Activated CD4-positive, CD25-positive, alpha-beta regulatory T cell treated with anti-CD3 and anti-CD28 coated beads, Interleukin-2, amount 50 U/mL, for 72 hours (primary cell): ENCODE results near the gene AACS.

ENCODE experiments used
- DNase-seq: peaks from one replicate; pipeline ENCODE4 v3.0.0; 2021

The AACS gene

DNA sequence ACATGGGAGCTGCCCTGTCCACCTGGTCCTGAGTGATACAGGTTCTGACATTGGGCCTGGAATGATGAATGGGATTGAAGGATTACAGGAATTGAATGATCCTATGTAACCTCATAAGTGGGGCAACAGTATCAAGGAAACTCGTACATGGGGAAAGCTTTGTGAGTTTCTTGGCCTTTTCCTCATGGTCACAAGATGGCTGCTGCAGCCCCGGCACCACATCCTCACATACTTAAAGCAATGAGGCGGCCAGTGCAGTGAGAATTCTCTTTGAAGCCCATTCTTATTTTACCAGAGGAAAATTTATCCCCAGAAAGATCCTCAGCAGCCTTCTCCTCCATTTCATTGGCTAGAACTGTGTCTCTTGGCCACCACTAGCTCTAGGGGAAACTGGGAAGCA, 91.9 kb downstream of the AACS start:
- DNase-seq = no peak

DNA sequence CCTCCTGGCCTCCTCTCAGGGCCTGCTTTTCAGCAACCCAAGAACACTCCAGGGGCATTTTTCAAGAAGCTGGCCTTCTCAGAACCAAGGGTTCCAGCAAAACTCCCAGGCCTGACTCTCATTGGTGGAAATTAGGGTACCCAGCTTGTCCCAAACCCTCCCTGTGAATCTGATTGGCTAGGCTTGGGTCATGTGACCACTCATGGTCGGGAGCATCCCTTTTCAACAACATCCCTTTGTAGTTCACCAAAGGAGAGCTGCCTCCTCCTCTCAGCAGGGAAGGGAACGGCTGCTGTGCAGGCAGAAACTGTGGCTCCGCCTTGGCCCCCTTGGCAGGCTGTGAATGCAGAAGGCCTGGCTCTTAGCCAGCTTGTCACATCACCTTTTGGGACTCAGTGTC, 94.5 kb downstream of the AACS start:
- DNase-seq = no peak

DNA sequence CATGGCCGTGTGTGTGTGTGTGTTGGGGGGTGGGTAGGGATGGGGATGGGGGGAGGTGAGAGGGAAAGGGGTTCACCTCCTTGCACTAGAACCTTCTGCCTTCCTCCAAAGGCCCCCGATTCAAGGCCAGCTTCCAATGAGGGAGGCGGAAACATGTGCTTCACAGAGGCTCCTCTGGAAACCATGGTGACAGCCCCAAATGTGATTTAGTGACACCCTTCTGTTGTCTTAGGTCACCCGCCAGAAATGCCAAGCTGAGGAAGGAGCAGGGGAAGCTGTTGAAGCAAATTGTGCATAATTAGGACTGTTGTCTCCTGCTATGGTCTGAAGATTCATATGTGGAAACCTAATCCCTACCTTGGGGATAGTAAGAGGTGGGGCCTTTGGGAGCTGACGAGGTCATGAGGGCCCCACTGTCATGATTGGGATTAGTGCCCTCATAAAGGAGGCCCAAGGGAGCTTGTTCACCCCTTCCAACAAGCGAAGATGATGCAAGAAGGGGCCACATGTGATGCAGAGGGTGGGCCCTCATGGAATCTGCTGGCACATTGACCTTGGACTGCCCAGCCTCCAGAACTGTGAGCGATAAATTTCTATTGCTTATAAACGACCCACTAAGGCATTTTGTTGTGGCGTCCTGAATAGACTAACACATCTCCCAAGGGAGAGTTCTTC, 95.2 kb downstream of the AACS start:
- no peak for DNase-seq

DNA sequence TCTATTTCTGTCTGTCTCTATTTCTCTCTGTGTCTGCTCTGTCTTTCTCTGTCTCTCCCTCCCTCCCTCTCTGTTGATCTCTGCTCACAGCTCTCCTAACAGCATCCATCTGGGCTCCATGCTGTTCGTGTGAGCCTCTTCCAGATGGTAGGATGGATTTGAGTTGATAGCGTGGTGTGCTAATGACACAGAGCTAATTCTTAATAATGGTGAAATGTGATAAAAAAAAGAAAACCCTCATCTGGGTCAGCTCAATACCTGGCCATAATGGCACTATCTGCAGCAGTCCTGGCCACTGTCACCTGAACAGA, 96.4 kb downstream of the AACS start:
- DNase-seq = no peak

DNA sequence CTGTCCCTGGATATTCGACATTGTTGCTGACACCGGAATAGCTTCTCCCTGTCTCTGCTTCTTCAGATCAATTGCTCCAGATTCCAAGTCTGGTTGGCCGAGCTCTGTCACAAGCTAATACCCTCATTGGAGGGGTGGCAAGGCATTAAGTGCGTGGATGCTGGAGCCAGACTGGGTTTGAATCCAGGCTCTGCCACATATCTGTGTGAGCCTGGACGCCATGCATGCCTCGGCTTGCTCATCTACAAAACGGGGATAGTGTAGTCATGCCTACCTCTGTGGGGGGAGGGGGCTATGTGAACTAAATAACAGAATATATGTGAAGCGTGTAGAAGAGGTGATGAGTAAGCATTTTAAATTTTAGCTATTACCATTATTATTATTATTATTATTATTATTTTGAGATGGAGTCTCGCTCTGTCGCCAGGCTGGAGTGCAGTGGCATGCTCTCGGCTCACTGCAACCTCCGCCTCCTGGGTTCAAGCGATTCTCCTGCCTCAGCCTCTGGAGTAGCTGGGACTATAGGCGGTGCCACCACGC, 97.3 kb downstream of the AACS start:
- no peak for DNase-seq

DNA sequence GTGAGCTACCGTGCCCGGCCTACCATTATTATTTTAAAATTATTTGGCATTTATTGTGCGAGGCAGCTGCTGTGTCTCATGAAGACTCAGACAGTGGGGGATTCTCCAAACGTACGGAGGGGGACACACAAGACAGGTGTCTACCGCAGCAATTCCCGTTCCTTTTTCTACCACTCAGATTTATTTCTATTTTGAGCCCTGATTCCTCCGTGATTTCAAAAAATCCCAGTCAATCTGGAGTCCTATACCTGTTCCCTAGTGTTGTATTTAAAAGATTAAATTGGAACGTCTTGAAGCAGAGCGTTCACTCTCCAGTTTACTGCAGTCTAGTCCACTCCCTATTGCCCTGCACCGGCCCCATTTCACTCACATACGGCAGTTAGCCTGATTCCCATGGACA, 97.9 kb downstream of the AACS start:
- no peak for DNase-seq

DNA sequence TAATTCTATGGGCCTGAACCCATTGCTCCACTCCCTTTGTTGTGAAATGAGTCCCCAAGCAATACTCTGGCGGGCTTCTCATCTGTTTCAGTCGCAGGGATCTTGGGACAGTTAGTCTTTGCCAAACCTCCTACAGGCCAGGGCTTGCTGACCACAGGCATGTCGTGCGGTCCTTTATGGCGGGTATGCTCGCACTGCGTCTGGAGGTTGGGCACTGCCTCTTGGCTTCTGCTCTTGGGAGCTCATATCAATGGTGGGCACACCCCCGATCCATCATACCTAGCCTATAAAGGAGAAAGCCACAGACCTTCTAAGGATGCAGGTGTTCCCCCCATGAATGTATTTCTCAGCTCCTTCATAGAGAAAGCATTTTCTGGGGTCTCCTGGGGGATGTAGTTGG, 99.3 kb downstream of the AACS start:
- no peak for DNase-seq

DNA sequence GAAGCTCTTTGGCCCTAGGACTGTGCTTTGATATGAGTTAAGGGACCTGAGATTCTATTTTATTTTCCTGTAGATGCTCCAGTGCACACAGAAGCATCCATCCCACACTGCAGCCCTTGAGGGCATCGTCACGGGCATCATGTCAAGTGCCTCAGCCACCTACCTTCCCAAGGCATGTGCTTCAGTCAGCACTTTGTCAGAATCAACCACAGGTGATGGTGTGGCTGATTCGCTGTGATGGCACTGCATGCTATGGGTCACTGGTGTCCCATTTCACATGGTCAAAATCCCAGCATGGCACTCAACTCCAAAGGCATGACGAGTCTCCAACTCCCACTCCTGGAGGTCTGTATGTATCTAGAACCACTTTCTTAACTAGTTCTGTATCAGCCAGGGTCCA, 100.8 kb downstream of the AACS start:
- DNase-seq = no peak

DNA sequence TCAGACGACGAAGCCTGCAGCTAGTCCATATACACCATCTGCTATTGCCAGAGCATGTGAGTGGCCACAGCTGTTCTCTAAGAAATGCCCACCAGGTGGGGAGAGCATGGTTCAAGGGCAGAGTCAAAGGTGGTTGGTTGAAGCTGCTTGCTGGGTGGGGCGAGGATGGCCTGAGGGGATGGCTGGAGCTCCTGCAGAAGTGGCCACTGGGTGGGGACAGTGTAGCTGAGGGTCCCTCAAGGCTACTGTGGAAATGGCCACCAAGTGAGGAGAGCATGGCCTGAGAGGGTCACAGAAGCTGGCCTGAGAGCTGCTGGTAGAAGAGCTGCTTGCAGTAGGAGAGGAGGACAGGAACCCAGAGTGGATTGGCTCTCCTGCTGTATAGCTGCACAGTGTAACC, 102.4 kb downstream of the AACS start:
- no peak for DNase-seq

DNA sequence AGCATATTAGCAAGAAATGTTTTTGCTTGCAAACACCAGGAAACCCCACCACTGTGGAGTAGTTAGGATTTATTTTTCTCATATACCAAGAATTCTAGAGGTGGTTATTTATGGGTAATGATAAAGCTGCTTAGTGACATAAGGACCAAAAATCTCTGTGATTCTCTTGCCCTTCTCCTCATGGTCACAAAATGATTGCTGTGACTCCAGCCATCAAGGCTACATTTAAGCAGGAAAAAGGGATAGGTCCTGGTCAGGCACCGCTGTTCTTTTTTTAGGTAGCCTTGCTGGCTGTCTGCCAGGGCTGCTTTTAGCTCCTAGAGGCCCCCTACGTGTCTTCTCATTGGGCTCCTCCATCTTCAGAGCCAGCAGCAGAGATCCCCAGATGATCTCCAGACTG, 104.2 kb downstream of the AACS start:
- no peak for DNase-seq

DNA sequence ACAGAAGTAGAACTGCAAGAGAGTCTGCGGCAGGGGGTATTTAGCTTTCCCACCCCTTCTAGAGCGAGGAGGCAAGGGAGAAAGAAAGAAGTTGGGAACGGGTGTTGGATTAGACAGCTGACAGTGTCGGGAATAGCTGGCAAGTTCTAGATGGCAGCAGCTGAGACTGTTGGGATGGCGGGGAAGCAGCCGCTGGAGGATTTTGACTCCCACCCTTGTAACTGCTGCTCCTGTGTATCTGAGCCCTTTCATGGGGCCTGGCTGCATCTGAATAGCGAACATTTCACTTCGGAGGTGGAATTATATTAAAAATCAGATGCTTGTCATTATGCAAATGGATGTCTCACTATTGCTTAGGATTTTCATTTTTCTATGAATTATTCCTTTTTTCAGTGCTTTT, 104.6 kb downstream of the AACS start:
- no peak for DNase-seq

DNA sequence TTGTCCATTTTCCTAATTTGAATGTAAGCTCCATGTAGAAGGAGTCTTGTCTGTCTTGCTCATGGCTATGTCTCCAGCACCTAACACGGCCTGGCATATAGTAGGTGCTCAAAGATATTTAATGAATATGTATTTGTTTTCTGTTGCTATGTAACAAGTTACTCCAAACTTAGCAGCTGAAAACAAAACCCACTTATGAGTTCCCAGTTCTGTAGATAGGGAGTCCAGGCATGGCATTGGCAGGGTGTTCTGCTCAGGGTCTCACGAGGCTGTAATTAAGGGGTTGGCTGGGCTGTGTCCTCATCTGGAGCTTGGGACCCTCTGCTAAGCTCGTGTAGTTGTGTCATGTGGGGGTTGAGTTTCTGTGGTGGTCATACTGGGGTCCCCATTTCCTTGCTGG, 106.0 kb downstream of the AACS start:
- no peak for DNase-seq

DNA sequence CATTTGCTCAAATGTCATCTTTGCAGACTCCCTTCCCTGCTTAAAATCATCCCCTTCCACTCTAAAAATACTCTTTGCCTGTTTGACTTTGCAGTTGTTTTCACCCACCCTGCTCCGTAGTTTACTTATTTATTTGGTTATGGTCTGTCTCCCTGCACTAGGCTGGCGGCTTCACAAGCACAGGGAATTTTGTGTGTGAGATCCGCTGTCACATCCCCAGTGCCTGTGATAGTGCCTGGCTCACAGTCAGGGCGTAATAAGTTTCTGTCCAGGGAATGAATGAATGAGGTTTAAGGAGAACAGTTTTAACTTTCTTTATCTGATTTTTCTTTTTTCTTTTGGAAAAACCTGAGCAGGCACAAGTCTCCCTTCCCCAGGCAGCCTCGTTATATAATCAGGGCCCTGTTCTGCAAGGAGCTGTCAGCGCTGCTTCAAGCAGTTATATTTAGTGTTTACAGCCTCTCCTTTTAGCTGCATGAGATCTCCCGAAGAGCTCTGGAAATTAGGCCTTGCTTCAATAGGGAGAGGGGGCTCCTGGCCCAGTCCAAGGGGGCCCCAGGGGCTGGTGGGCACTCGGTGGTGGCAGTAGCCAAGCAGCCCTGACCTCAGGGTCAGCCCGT, 107.1 kb downstream of the AACS start:
- DNase-seq = no peak

DNA sequence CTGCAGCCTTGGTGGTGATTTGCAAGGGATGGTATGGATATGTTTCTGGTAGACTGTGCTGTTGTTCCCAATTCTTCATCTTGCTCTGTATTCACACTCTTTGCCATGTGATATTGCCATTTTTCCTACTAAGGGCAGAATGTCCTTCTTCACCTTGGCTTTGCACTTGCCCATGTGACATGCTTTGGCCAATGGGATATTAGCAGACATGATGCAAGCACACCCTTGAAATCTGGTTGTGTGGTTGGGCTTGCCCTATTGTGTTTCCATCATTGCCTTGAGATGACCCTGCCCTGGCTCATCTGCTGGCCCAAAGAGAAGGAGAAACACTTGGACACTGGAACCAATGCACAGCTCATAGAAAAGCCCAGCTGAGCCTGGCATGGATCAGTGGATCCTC, 110.3 kb downstream of the AACS start:
- no peak for DNase-seq

DNA sequence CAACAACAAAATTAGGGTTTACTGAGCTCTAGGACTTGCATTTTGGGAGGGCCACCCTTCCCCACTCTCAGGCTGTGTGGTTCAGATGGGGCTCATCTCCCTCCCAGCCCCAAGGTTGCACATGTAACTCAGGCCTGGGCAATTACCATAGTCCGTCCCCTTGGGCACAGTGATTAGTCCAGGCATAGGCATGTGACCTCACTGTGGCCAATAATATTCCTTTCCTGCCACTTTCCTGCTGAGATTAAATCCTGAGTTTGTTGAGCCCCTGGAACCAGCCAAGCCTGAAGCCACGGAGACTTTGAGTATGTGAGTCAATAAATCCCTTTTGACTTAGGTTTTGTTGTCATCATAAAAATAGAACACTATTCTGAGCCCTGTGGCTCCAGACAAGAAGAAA, 113.0 kb downstream of the AACS start:
- no peak for DNase-seq

DNA sequence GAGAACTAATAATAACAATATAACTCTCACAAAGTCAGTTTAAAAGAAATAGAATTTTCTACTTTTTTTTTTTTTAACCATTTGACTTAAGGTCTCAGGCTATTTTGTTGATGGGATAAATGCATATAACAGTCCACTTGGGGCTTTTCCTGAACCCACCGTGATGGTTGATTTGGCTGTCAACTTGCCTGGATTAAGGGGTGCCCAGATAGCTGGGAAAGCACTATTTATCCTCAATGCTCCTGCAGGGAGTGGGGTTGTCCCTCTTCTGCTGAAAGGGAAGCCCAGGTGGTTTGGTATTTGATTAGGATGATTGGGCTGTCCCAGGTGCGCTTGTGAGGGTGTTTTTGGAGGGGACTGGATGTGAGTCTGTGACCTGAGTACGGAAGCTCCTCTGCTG, 114.9 kb downstream of the AACS start:
- DNase-seq = no peak

DNA sequence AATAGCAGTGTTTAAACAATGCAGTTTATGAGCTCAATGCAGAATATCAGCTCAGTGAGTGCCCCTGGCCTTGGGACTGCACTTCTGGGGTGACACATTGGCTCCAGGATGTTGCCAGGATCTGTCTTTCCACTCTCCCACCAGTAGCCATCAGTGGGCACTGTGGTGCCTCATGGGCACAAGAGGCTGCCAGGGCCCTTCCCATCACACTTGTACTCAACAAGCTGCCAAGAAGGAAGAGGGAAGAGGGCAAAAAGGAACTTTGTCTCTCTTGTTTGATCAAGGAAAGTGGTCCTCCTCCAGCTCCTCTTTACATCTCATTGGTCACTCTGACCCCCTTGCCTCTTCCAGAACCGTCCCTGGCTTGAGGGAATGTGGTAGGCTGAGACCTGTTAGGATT, 115.9 kb downstream of the AACS start:
- no peak for DNase-seq

DNA sequence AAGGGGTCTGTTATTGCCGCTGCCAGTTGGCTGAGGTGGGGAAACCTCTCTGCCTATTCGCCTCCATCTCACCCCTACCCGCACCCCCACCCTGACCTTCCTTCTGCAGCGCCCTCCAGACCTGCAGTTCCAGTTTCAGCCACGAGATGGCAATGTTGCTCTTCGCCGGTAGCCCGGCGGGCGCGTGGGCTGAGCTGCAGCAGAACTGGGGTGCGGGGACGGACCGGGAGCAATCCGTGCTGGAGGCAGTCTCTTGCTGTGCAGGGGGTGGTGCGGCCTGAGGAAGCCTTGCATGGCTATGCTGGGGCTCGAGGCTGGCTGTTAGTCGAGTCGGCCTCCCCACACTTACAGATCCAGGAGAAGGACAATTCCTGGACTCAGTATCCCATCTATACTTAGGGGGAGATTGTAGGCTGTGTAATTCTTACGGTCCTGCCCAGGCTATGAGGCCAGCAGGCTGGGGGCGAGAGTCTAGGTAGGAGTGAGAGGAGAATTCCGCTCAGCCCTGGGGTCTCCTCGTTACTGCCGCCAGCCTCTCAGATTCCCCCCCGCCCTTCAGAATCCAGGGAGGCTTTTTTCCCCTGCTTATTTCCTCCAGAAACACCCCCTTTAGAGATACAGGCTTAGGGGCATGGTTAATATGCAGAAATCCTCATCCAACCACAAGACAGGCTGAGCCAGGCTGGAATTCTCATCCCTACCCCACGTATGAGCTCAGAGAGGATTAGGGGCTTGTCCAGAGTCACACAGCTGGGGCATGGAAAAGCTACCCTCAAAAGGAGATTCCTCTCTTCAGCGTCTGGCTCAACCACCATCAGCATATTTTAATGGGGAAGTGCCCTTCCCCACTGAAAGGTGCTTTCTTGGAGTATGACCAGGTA, 118.2 kb downstream of the AACS start:
- peak; percentile 88 for DNase-seq

DNA sequence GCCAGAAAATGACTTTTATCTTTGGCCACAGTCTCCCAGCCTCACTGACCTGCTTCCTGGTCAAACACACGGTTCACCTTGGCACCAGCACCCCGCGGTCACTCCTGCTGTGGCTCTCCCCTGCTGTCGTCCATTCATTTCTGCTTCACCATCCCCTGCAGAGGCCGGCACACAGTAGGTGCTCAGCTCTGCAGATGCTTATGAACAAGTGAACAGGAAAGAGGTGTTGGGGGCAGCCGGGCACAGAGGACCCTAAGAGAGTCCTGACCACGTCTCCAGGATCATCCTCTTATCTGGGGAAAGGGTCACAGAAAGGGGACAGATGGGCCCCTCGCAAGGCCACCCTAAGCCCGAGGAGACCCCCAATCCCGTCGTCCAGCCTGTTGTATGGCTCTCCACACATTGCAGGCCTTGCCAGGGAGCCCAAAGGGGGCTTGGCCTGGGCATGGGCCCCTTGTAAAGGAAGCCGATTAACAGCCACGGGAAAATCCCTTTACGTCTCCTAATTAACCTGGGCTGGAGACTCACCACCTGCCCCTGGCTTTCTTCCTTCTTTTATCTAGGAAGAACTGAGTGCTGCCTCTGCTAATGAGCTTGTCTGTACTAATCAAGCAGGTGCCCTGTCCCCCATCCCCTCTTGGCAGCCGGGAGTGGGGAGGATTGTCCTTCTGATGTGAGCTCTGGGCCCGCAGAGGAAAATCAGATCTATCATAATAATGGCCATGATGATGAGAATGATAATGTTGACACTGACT, 119.2 kb downstream of the AACS start:
- no peak for DNase-seq

DNA sequence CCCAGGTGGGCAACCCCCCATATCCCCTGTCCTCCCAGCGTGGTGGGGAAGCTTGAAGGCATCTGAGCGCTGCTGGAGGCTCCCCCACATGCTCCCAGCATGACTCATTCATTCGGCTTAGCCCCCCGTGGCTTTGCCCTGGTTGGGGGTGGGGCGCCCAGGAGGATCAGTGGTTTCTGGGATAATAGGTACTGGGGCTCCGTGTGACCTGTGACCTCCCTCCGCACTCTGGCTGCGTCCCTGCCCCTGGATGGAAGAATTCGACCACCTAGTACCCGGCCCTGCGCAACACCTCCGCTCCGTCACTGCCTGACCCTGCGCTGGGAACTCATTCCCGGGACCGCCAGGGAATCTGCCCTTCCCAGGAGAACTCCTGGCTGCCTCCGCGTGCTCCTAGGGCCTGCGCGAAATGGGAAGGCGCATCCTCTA, 120.1 kb downstream of the AACS start:
- no peak for DNase-seq

DNA sequence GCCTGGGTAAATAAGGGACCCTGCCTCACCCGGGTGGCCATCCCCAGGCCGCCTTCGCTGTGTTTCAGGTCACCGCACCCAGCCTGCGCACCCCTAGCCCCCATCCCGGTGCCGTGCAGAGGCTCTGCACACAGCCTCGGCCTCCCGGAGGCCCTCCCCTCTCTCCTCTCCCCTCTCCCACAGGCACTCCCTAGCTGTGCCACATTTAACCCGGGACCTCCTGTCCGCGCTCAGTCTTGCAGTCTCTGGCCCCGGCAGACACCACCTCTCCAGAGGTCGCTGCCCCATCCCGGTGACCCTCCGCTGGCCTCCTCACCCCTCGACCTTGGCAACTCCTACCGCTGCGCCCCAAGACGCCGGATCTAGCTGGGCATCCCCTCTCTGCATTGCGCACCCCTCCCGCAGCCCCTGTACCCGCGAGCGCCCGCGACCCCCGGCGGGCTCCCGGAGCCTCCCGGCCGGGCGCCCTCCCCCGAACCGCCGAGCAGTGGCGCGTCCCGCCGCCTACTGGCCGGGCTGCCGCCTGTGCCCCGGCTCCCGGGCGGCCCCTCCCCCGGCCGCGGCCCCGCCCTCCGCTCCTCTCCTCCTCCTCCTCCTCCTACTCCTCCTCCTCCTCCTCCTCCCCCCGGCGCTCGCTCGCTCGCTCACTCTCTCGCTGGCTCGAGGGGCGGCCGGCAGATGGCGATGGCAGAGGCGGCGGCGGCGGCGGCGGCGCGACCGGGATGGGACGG, 120.7 kb downstream of the AACS start, which contains the start of gene TMEM132B:
TSS of gene TMEM132B (plus strand) at position 647 of the 731 bp plus-strand sequence.
- DNase-seq = no peak

DNA sequence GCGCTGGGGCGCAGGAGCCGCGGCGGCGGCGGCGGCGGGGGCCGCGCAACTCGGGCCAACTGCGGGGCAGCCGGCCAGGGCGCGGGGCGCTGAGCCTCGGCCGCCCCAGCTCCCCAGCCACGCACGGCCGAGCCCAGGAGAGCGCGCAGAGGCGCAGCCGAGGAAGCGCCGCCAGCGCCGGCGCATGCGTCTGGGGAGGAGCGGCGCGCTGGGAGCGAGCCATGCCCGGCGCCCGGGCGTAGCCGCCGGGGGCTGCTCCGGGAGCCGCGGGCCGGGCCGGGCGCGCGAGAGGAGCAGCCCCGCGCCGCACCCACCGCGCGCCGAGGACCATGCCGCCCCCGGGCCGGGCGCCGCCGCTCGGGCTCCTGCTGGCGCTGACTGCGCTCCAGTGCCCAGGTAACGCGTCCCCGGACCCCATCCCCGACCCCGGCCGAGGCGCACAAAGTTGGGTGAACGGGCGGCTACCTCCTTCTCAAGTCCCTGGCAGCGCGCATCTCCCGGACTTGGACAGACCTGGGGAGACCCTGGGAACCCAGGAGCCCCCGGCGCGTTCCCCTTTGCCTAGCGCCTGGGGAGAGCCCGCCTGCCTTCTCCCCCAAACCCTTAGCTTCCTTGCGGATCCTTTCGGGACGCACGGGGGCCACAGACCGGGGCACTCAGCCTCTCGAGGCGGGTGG, 121.4 kb downstream of the AACS start:
- no peak for DNase-seq
